Measurements from ENCODE around the gene CKAP2L. TPM values are rescaled to one million over a fixed set of nuclear protein-coding genes. Genes with fewer than 3 reads are reported as not detected.

The CKAP2L gene
- total and polyA plus RNA-seq, 4 donors, result 0.19 to 15.9 (median 0.91) TPM; not detected in 1

GRCh38 chr2:112765251-112765650 is 842 bp upstream of the CKAP2L start:
- no peaks in the 10 kb centered on the region for H3K9me3 ChIP-seq (ENCODE audit: control insufficient read depth in 4 of 4, low read length in 3 of 4)
- no peaks in the 10 kb centered on the region for H3K36me3 ChIP-seq (ENCODE audit: control insufficient read depth in 4 of 4, insufficient read depth in 3 of 4, low read depth in 1 of 4, low read length in 3 of 4)
- H3K4me1 ChIP-seq (ENCODE audit: control insufficient read depth in 4 of 4, insufficient read depth in 4 of 4, low read length in 3 of 4), result peaks cover 2 to 14% (median 12%) of the 10 kb centered on the region in 4 donors
- H3K27me3 ChIP-seq (ENCODE audit: control insufficient read depth in 4 of 4, insufficient read depth in 4 of 4, low read length in 3 of 4), result no peaks in the 10 kb centered on the region
- no peak for DNase-seq (ENCODE audit: low spot score)
- H3K27ac ChIP-seq (ENCODE audit: low read depth in 1 of 2, low read length in 2 of 2), result no peak overlapping the region
- 72% methylated on average over 4 of the region's 4 CpGs for WGBS
- TF ChIP-seq HNF4G (IDR thresholded peaks at IDR 0.05), result no peak
- TF ChIP-seq JUND (IDR thresholded peaks at IDR 0.05), result no peak
- no peak for TF ChIP-seq RXRA (IDR thresholded peaks at IDR 0.05)
- TF ChIP-seq ATF3 (IDR thresholded peaks at IDR 0.05), result no peak
- H3K9ac ChIP-seq (ENCODE audit: low read depth in 1 of 2, low read length in 2 of 2), result no peak overlapping the region
- H3K4me3 ChIP-seq (ENCODE audit: low read depth in 1 of 3, low read length in 3 of 3), result peak overlapping the region in 2 of 3 donors; percentile 73 to 93

GRCh38 chr2:112762276-112762675 is 2.1 kb downstream of the CKAP2L start:
- WGBS, result 72% methylated on average over 4 of the region's 4 CpGs
- TF ChIP-seq GABPA (IDR thresholded peaks at IDR 0.05 in 1 of 2, conservative IDR thresholded peaks at IDR 0.05 in 1 of 2) (no peak), RXRA (IDR thresholded peaks at IDR 0.05) (no peak), TAF1 (conservative IDR thresholded peaks at IDR 0.05) (no peak), NR2F2 (IDR thresholded peaks at IDR 0.05) (no peak), FOXA1 (IDR thresholded peaks at IDR 0.05) (no peak), YY1 (IDR thresholded peaks at IDR 0.05) (no peak), EGR1 (IDR thresholded peaks at IDR 0.05; ENCODE audit: low read depth in 2 of 2) (no peak), FOXA2 (IDR thresholded peaks at IDR 0.05) (no peak)
- TF ChIP-seq, protein P1, sequence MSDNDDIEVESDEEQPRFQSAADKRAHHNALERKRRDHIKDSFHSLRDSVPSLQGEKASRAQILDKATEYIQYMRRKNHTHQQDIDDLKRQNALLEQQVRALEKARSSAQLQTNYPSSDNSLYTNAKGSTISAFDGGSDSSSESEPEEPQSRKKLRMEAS (IDR thresholded peaks at IDR 0.05), result no peak
- no peaks in the 10 kb centered on the region for H3K36me3 ChIP-seq (ENCODE audit: control insufficient read depth in 4 of 4, insufficient read depth in 3 of 4, low read depth in 1 of 4, low read length in 3 of 4)
- H3K4me1 ChIP-seq (ENCODE audit: control insufficient read depth in 4 of 4, insufficient read depth in 4 of 4, low read length in 3 of 4), result peaks cover 1 to 19% (median 14%) of the 10 kb centered on the region in 4 donors
- H3K27me3 ChIP-seq (ENCODE audit: control insufficient read depth in 4 of 4, insufficient read depth in 4 of 4, low read length in 3 of 4), result no peaks in the 10 kb centered on the region
- H3K27ac ChIP-seq (ENCODE audit: low read depth in 1 of 2, low read length in 2 of 2), result no peak overlapping the region
- H3K9me3 ChIP-seq (ENCODE audit: control insufficient read depth in 4 of 4, low read length in 3 of 4), result no peaks in the 10 kb centered on the region
- H3K9ac ChIP-seq (ENCODE audit: low read depth in 1 of 2, low read length in 2 of 2), result no peak overlapping the region
- H3K4me3 ChIP-seq (ENCODE audit: low read depth in 1 of 3, low read length in 3 of 3), result no peak overlapping the region
- no peak for DNase-seq (ENCODE audit: low spot score)

DNA sequence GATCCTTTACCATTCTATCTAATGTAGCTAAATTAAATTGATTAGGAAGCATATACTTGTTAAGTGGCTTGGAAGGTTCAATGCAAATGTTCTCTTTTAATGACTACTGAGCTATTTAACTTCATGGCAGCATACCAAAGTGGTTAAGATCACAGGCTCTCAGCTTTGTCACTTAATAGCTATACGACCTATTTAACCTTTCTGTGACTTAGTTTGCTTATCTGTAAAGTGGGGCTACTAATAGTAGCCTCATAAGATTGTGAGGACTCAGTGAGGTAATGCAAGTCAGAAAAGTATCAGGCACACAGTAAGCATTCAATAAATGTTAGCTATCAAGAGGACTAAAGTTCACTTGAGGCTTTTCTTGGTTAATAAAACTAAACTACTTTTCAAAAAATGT is 4.3 kb downstream of the CKAP2L start:
- no peak for DNase-seq (ENCODE audit: low spot score)
- no peaks in the 10 kb centered on the region for H3K9me3 ChIP-seq (ENCODE audit: control insufficient read depth in 4 of 4, low read length in 3 of 4)
- no peaks in the 10 kb centered on the region for H3K36me3 ChIP-seq (ENCODE audit: control insufficient read depth in 4 of 4, insufficient read depth in 3 of 4, low read depth in 1 of 4, low read length in 3 of 4)
- WGBS, result 93% methylated on average over 1 of the region's 1 CpG
- no peak for TF ChIP-seq GABPA (IDR thresholded peaks at IDR 0.05 in 1 of 2, conservative IDR thresholded peaks at IDR 0.05 in 1 of 2)
- no peak for TF ChIP-seq FOXA2 (IDR thresholded peaks at IDR 0.05)
- TF ChIP-seq, protein P1 (IDR thresholded peaks at IDR 0.05), result no peak
- TF ChIP-seq FOXA1 (IDR thresholded peaks at IDR 0.05), result no peak
- no peak for TF ChIP-seq ATF3 (IDR thresholded peaks at IDR 0.05)
- no peak for TF ChIP-seq HNF4G (IDR thresholded peaks at IDR 0.05)
- no peak for TF ChIP-seq YY1 (IDR thresholded peaks at IDR 0.05)
- TF ChIP-seq ZBTB33 (IDR thresholded peaks at IDR 0.05), result no peak
- no peak for TF ChIP-seq RAD21 (IDR thresholded peaks at IDR 0.05)
- no peak for TF ChIP-seq RXRA (IDR thresholded peaks at IDR 0.05)
- no peak for TF ChIP-seq EGR1 (IDR thresholded peaks at IDR 0.05; ENCODE audit: low read depth in 2 of 2)
- TF ChIP-seq CTCF (IDR thresholded peaks at IDR 0.05; ENCODE audit: low read depth, low read length, missing input control), result no peak
- no peak overlapping the region for H3K9ac ChIP-seq (ENCODE audit: low read depth in 1 of 2, low read length in 2 of 2)
- H3K4me3 ChIP-seq (ENCODE audit: low read depth in 1 of 3, low read length in 3 of 3), result no peak overlapping the region
- H3K4me1 ChIP-seq (ENCODE audit: control insufficient read depth in 4 of 4, insufficient read depth in 4 of 4, low read length in 3 of 4), result peaks cover 3 to 18% (median 12%) of the 10 kb centered on the region in 4 donors
- H3K27me3 ChIP-seq (ENCODE audit: control insufficient read depth in 4 of 4, insufficient read depth in 4 of 4, low read length in 3 of 4), result no peaks in the 10 kb centered on the region
- H3K27ac ChIP-seq (ENCODE audit: low read depth in 1 of 2, low read length in 2 of 2), result no peak overlapping the region

Measured in liver (tissue), 9 donors.